AG20443 (cell line): ENCODE results near the gene THAP5.
A peak's percentile ranks its signal among the peaks of the same experiment; 100 is the strongest.
"Not testable (repeated sequence)": the region's sequence is repeated elsewhere in the genome, so short reads cannot be mapped to it uniquely, and the experiment has no call there.

ENCODE experiments used
- DNase-seq: peaks from one replicate; pipeline ENCODE4 v3.0.0; 2012; ENCODE audit warnings: low spot score, mixed read lengths

Gene THAP5

DNA sequence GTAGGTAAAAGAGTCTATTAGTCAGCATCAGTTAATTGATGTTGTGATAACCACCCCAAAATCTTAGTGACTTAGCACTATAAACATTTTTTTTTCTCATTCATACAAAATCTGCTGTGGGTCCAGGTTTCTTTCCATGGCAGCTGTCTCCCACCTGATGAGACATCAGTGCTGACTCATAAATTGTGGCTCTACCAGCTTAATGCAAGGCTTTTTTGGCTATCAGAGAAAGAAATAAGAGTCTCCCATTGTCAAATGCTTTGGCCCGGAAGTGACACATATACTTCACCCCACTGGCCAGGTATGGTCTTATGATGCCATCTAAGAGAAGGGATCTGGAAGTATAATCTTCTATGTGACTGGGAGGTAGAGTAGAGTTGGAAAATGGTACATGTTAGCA is 14.7 kb upstream of the THAP5 start:
- DNase-seq: no peak

GRCh38 chr7:108581655-108582491 is 12.4 kb upstream of the THAP5 start:
- peak; percentile 14 for DNase-seq

DNA sequence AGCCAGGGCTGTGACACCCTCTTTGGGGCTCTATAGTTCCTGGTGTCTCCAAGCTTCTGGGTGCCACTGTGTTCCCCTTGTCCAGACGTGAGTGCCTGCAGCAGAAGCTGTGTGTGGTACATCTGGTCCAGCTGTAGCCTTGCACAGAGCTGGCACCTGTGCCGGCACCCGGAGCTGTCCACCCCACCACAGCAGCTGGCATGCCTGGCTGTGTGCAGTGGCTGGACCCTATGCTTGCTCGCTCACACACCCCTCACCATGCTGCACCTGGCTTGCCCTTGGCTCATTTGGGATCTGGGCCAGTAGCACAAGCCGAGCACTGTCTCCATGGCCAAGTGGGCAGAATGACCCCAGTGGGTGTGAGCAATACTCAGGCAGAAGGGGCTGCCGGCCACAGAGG is 10.8 kb upstream of the THAP5 start:
- DNase-seq: no peak

DNA sequence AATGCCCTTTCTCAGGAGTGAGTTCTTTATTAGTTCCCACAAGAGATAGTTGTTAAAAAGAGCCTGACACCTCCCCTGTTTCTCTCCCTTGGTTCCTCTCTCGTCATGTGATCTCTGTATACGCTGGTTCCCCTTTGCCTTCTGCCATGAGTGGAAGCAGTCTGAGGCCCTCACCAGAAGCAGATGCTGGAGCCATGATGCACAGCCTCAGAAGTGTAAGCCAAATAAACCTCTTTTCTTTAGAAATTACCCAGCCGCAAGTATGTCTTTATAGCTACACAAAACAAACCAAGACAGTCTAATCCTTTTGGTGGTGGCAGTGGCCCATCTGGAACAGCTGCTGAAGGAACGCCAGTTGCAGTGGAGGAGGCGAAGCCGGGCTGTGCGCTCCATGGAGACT is 9.4 kb upstream of the THAP5 start:
- DNase-seq: no peak

DNA sequence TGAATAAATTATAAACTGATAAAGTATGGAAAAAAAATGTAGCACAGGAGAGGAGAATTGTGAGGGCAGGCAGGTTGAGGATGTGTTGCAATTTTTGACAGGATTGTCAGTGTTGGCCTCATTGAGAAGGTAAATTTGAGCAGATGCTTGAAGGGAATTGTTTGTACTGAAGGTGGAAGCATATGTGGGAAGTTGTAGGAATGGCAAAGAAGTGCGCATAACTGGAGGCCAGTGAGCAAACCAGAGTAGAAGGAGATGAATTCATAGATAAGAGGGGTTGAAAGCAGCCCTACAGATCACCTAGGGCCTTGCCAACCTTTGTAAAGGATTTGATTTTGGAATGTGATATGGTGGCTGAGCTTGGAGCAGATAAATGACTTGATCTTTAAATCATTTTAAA is 6.6 kb upstream of the THAP5 start:
- no peak for DNase-seq

DNA sequence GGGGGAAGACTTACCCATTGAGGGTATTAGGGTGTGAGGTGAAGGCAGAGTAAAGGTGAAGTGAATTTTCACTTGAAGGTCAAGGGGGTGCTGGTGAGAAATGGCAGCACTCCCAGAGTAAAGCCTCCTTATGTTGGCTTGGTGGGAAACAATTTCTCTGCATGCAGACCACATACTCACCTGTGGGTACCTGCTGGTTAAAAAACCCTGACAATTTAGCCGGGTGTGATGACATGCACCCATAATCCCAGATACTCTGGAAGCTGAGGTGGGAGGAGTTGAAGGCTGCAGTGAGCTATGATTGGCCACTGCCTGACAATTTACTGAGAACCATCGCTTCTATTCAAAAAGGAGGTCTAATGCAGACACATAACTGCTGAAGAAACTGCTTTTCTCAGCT is 5.7 kb upstream of the THAP5 start:
- no peak for DNase-seq

- no peak for DNase-seq
Measured at GRCh38 chr7:108572480-108572879, 3.0 kb upstream of the THAP5 start.

DNA sequence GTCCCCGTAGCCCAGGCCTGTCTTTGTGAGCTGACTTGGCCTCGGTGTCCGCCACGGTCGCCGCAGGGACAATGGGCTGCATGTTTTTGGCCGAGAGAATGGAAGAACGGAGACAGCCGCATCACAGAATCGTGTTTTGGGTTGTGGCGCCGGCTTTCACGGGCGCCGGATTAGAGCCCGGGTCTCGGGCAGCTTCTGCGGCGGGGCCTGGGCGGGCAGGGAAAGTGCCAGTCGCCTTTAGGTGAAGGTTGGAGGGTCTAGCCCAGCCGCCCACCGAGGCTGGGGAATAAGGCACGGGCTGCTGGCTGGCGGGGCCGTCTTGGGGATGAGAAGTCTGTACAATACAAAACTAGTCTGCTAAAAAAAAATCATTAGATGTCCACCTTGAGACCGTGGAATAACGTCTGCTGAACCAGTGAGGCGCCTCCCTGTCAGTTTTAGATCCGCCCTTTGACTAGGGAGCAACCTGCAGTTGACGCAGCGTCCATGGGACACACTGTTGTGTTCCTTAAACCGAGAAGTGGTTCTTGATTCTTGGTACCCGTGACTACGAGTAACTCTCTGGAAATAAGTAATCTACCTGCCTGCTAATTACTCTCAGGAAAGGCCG is 745 bp upstream of the THAP5 start:
- peak; percentile 52 for DNase-seq

DNA sequence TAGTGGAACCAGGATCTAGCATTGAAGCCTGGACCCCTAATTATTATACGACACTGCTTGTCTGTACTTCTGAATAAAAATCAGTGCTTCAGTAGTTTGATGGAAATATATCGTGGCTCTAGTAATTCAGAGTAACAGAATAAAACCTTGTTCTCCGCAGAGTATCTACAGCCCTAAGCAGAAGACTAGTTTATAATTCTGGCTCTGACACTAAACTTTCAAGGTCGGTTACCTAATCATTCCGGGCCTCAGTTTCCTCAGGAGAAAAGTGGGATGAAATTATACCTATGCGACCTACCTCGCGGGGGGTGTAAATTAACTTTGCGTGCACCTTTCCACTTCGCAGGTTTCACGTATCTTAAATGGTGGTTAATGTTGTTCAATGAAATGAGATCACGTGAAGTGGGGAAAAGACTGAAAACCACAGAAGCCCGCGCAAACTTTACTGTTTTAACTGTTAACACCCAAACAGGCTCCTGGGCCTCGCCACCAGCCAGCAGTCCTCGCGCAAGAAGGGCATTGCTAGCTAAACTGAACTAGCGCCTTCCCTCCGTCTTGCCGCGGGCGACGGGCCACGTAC is 615 bp downstream of the THAP5 start:
- no peak for DNase-seq

DNA sequence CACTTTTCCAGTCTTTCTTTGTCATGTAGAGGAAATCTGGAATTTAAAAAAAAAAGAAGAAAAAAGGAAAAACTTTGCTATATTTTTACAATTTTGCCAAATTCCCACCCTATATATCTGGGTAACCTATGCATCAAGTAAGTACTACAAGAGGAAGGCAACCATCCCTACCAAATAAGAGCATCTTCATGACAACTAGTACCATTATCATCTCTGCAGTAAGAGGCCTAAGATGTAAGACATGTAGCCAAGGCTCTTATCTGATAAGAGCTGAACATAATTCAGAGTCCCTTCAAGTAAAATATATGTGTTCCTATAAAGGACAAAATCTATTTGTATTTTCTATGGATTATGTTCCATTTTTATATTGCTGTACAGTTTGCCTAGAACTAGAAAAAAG is 3.5 kb downstream of the THAP5 start:
- DNase-seq: no peak

GRCh38 chr7:108561047-108561619 is 8.4 kb downstream of the THAP5 start:
- peak; percentile 17 for DNase-seq

GRCh38 chr7:108559253-108559652 is 10.3 kb downstream of the THAP5 start:
- no peak for DNase-seq

- DNase-seq: no peak
Measured at GRCh38 chr7:108557617-108558016, 11.9 kb downstream of the THAP5 start.

DNA sequence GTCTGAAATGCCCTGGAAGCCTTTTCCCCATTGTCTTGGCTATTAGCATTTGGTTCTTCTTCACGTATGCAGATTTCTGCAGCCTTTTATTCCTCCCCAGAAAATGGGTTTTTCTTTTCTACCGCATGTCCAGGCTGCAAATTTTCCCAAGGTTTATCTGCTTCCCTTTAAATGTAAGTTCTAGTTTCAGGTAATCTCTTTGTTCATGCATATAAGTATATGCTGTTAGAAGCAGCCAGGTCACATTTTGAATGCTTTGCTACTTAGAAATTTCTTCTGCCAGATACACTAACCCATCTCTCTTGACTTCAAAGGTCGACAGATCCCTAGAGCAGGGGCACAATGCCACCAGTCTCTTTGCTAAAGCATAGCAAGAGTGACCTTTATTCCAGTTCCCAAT is 12.3 kb downstream of the THAP5 start:
- DNase-seq: no peak

DNA sequence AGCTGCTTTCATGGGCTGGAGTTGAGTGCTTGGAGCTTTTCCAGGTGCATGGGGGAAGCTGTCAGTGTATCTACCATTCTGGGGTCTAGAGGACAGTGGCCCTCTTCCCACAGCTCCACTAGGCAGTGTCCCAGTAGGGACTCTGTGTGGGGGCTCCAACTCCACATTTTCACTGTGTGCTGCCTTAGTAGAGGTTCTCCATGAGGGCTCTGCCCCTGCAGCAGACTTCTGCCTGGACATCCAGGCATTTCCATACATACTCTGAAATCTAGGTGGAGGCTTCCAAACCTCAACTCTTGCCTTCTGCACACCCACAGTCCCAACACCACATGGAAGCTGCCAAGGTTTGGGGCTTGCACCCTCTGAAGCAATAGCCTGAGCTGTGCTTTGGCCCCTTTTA is 12.8 kb downstream of the THAP5 start:
- not testable (repeated sequence) for DNase-seq

DNA sequence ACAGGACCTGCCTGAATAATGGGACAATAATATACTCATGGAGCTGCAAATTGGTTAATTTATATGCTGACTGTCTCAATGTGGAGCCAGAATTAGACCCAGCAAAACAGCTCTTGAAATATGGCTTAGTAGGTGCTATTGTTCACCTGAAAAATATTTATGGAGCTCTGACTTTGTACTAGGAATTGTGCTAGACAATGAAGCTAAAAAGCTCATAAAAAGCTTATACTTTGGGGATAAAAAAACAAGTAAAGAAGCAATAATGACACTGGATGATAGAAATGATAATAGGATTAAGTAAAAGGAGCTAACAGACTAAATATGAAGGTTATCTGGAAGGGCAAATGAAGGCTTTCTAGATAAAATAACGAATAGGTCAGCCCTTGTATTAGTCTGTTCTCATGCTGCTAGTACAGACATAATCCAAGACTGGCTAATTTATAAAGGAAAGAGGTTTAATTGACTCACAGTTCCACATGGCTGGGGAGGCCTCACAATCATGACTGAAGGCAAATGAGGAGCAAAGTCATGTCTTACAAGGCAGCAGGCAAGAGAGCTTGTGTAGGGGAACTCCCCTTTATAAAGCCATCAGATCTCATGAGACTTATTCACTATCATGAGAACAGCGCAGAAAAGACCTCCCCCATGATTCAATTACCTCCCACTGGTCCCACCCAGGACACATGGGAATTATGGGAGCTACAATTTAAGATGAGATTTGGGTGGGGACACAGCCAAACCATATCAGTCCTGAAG is 21.2 kb downstream of the THAP5 start:
- not testable (repeated sequence) for DNase-seq

DNA sequence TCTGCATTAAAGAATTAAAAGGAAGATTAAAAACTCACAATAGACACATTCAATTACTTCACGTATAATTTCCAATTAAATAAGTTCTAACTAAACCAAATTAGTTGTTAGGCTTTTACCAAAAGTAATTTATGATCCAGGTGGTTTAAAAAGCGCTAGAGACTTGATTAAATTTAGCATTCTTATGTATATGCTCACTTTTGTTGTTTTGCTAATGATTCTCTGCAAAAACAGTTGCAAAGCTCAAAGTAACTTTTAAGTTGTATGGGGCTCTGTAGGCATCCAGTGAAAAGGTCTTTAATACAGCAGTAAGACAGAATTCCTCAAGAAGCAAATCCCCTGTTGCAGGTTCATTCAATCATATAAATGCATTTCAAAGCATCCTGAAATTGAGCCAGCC is 28.0 kb downstream of the THAP5 start:
- no peak for DNase-seq

GRCh38 chr7:108538685-108539084 is 30.8 kb downstream of the THAP5 start:
- DNase-seq: not testable (repeated sequence)

- not testable (repeated sequence) for DNase-seq
Measured at GRCh38 chr7:108538236-108538635, 31.3 kb downstream of the THAP5 start.

GRCh38 chr7:108537229-108537628 is 32.3 kb downstream of the THAP5 start:
- no peak for DNase-seq

DNA sequence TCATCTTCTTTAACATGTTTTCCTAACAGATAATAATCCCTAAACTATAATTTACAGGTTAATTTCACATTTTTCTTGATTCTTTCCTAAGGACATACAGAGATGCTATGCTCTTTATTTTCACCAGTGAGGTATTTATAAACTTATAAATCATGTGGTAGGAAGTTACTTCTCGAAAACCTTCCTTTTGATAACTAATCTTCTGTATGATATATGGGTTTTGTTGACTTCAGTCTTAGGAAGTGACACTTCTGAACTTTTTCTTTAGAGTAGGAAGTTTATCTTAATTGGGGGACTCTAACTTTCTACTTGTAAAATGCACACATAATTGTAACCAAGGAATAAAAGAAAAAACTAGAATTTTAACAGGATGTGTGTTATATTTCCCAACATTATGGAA is 33.8 kb downstream of the THAP5 start:
- DNase-seq: no peak

- no peak for DNase-seq
Measured at GRCh38 chr7:108535257-108535656, 34.2 kb downstream of the THAP5 start.
